Liver (tissue), 9 donors: Measurements from ENCODE around the gene CTXND1. TPM values are rescaled to one million over a fixed set of nuclear protein-coding genes. Genes with fewer than 3 reads are reported as not detected.
A peak's percentile ranks its signal among the peaks of the same experiment; 100 is the strongest.

ENCODE experiments used
- DNase-seq: peaks from one replicate; pipeline ENCODE4 v3.0.0-alpha.2; 2017; ENCODE audit warnings: low spot score
- H3K27ac ChIP-seq, 2 donors: one replicate each; pipeline ENCODE4 v1.7.0; 2013; ENCODE audit warnings: inconsistent platforms in 2 of 2, low read length in 2 of 2, control low read depth in 1 of 2, low read depth in 1 of 2, mild to moderate bottlenecking in 1 of 2
- H3K27me3 ChIP-seq, 4 donors: one replicate each; pipeline versions ENCODE4 v1.6.1 to v1.7.0; 2013; ENCODE audit warnings: low read length in 3 of 4, inconsistent platforms in 1 of 4, mild to moderate bottlenecking in 1 of 4, moderate library complexity in 1 of 4; ENCODE audit not compliant: control insufficient read depth in 4 of 4, insufficient read depth in 4 of 4
- H3K36me3 ChIP-seq, 4 donors: one replicate each; pipeline versions ENCODE4 v1.6.1 to v1.7.0; 2013; ENCODE audit warnings: low read length in 3 of 4, mild to moderate bottlenecking in 3 of 4, low read depth in 1 of 4, moderate library complexity in 1 of 4; ENCODE audit not compliant: control insufficient read depth in 4 of 4, insufficient read depth in 3 of 4
- H3K4me1 ChIP-seq, 4 donors: one replicate each; pipeline versions ENCODE4 v1.6.1 to v1.7.0; 2013; ENCODE audit warnings: low read length in 3 of 4, mild to moderate bottlenecking in 3 of 4, moderate library complexity in 1 of 4; ENCODE audit not compliant: control insufficient read depth in 4 of 4, insufficient read depth in 4 of 4
- H3K4me3 ChIP-seq, 3 donors: one replicate each; pipeline versions ENCODE4 v1.6.1 to v1.7.0; 2013; ENCODE audit warnings: low read length in 3 of 3, control low read depth in 1 of 3, low read depth in 1 of 3, mild to moderate bottlenecking in 1 of 3
- H3K9ac ChIP-seq, 2 donors: one replicate each; pipeline ENCODE4 v1.7.0; 2013; ENCODE audit warnings: low read length in 2 of 2, mild to moderate bottlenecking in 2 of 2, moderate library complexity in 2 of 2, control low read depth in 1 of 2, low read depth in 1 of 2
- H3K9me3 ChIP-seq, 4 donors: one replicate each; pipeline versions ENCODE4 v1.6.1 to v1.7.0; 2013; ENCODE audit warnings: low read length in 3 of 4; ENCODE audit not compliant: control insufficient read depth in 4 of 4
- FOXA1 ChIP-seq: IDR thresholded peaks from 2 replicates; pipeline ENCODE4 v1.6.1; 2016; ENCODE audit warnings: antibody characterized with exemption
- FOXA2 ChIP-seq: IDR thresholded peaks from 2 replicates; pipeline ENCODE4 v1.6.1; 2016; ENCODE audit warnings: antibody characterized with exemption
- GABPA ChIP-seq, 2 donors: IDR thresholded peaks in 1 of 2; conservative IDR thresholded peaks in 1 of 2; 2 replicates each; pipeline ENCODE4 v1.6.1; 2016; ENCODE audit warnings: antibody characterized with exemption in 2 of 2, mild to moderate bottlenecking in 1 of 2, moderate library complexity in 1 of 2
- HNF4A ChIP-seq, 2 donors: conservative IDR thresholded peaks; 2 replicates each; pipeline ENCODE4 v1.6.1; 2016; ENCODE audit warnings: antibody characterized with exemption in 2 of 2, mild to moderate bottlenecking in 2 of 2
- JUND ChIP-seq, 2 donors: IDR thresholded peaks; 2 replicates each; pipeline ENCODE4 v1.6.1; 2016; ENCODE audit warnings: antibody characterized with exemption in 2 of 2
- RAD21 ChIP-seq, 2 donors: IDR thresholded peaks; 2 replicates each; pipeline ENCODE4 v1.6.1; 2016; ENCODE audit warnings: antibody characterized with exemption in 2 of 2, mild to moderate bottlenecking in 2 of 2
- RXRA ChIP-seq, 2 donors: IDR thresholded peaks; 2 replicates each; pipeline ENCODE4 v1.6.1; 2017 to 2018; ENCODE audit warnings: antibody characterized with exemption in 2 of 2, mild to moderate bottlenecking in 1 of 2
- SP1 ChIP-seq: IDR thresholded peaks from 2 replicates; pipeline ENCODE4 v1.6.1; 2018; ENCODE audit warnings: antibody characterized with exemption, mild to moderate bottlenecking
- TAF1 ChIP-seq: conservative IDR thresholded peaks from 2 replicates; pipeline ENCODE4 v1.6.1; 2016; ENCODE audit warnings: antibody characterized with exemption, mild to moderate bottlenecking
- YY1 ChIP-seq: IDR thresholded peaks from 2 replicates; pipeline ENCODE4 v1.6.1; 2016; ENCODE audit warnings: antibody characterized with exemption, mild to moderate bottlenecking
- WGBS: extraction: QIAGEN DNeasy Blood & Tissue Kit; methylation state at CpG from one replicate; pipeline ENCODE4 v1.1.7; 2013; 5-methylcytosine and 5-hydroxymethylcytosine counted together
- polyA plus RNA-seq, 2 donors: library from polyadenylated mRNA; stranded (reverse) in 1 of 2; unstranded in 1 of 2; fragments of 200-250 nt in 1 of 2; fragments of >200 nt in 1 of 2; fragmentation: Nextera tagmentation in 1 of 2; extraction: Ambion mirVana in 1 of 2; gene quantifications; one replicate each; pipeline versions ENCODE4 v1.2.1 to v1.2.3, GENCODE V29; 2013 to 2015
- total RNA-seq, 2 donors: library from RNA; depleted of rRNA; stranded (reverse); fragments of >200 nt; gene quantifications; one replicate each; pipeline ENCODE4 v1.2.3, GENCODE V29; 2014
- TF ChIP-seq, protein P1 (sequence below): IDR thresholded peaks from 2 replicates; pipeline ENCODE4 v1.6.1; 2016; ENCODE audit warnings: antibody characterized with exemption
- TF ChIP-seq, protein P2 (sequence below): fragments of 150-350 bp; IDR thresholded peaks from 2 replicates; pipeline ENCODE4 v1.5.1; 2017; ENCODE audit warnings: improper control_type of control experiment, low read depth, low read length; ENCODE audit not compliant: missing input control
- TF ChIP-seq, protein P3 (sequence below): IDR thresholded peaks from 2 replicates; pipeline ENCODE4 v1.6.1; 2016; ENCODE audit warnings: antibody characterized with exemption, mild to moderate bottlenecking
- TF ChIP-seq, protein P4 (sequence below): IDR thresholded peaks from 2 replicates; pipeline ENCODE4 v1.6.1; 2016; ENCODE audit warnings: antibody characterized with exemption
- donor health status: healthy.
- donor health status: healthy.
- donor health status: healthy.
- donor health status: healthy.
- donor health status: healthy.

Gene CTXND1
- total and polyA plus RNA-seq, 4 donors, result 2.9 to 4.1 (median 3.1) TPM

DNA sequence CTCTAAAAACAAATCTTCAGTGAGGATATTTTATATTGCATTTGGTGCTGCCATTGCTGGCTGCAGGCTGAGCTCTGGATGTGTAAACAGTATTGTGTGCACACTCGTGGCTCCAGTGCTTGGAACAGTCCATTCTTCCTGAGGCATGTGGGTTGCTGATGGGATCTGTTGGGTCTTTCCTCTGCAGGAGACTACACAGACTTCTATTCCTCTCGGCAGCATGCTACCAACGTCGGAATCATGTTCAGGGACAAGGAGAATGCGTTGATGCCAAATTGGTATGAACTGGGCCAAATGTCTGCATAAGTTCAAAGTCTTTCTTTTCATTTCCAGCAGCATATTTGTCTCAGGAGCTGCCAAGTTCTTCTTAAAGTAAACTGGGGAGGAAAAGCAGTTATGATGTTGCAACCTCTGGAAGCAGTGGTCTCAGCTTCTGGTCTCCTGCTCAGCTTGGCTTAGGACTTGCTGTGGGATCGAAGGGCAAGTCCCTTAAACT is 89.9 kb downstream of the CTXND1 start:
- H3K36me3 ChIP-seq, result peaks cover 0 to 8% (median 3%) of the 10 kb centered on the region in 4 donors
- WGBS, result 31% methylated on average over 6 of the region's 6 CpGs
- no peaks in the 10 kb centered on the region for H3K9me3 ChIP-seq
- H3K27ac ChIP-seq, result peak overlapping the region; percentile 61 to 93
- H3K4me1 ChIP-seq, result peaks cover 32 to 66% (median 56%) of the 10 kb centered on the region in 4 donors
- H3K27me3 ChIP-seq, result no peaks in the 10 kb centered on the region
- TF ChIP-seq TAF1, result no peak
- peak in 1 of 2 donors; percentile 43 for TF ChIP-seq RXRA (IDR thresholded peaks at IDR 0.05)
- no peak for TF ChIP-seq GABPA (IDR thresholded peaks at IDR 0.05 in 1 of 2, conservative IDR thresholded peaks at IDR 0.05 in 1 of 2)
- TF ChIP-seq, protein P1, sequence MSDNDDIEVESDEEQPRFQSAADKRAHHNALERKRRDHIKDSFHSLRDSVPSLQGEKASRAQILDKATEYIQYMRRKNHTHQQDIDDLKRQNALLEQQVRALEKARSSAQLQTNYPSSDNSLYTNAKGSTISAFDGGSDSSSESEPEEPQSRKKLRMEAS, result peak; percentile 56
- TF ChIP-seq HNF4A (conservative IDR thresholded peaks at IDR 0.05), result peak; percentile 59 to 62
- TF ChIP-seq, protein P2, sequence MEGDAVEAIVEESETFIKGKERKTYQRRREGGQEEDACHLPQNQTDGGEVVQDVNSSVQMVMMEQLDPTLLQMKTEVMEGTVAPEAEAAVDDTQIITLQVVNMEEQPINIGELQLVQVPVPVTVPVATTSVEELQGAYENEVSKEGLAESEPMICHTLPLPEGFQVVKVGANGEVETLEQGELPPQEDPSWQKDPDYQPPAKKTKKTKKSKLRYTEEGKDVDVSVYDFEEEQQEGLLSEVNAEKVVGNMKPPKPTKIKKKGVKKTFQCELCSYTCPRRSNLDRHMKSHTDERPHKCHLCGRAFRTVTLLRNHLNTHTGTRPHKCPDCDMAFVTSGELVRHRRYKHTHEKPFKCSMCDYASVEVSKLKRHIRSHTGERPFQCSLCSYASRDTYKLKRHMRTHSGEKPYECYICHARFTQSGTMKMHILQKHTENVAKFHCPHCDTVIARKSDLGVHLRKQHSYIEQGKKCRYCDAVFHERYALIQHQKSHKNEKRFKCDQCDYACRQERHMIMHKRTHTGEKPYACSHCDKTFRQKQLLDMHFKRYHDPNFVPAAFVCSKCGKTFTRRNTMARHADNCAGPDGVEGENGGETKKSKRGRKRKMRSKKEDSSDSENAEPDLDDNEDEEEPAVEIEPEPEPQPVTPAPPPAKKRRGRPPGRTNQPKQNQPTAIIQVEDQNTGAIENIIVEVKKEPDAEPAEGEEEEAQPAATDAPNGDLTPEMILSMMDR, result no peak
- TF ChIP-seq YY1, result peak; percentile 82
- peak; percentile 7 to 20 for TF ChIP-seq RAD21 (IDR thresholded peaks at IDR 0.05)
- no peak overlapping the region for H3K4me3 ChIP-seq
- no peak for DNase-seq
- H3K9ac ChIP-seq, result no peak overlapping the region

DNA sequence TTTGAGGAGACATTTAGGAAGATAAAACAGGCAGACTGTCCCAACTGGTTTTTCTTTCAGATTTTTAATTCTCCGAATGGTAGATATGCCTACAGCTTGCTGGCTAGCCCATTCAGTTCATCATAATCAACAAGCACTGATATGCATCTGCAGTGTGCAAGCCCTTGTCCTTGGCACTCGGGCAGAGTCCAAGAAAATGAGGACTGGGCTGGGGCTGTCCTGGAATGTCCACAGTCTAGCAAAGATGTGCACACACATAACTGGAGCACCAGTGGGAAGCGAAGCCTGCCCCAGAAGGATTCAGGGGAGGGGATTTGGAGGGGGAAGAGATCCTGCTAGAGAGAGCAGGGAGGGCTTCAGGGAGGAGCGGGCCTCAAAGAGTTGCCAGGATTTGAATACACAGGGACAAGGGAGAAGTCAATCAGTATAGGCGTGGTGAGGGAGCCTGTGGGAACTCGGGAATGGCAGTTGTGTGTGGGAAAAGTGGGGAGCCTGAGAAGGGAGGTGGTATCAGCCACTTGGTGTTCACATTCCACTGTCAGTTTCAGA is 90.5 kb downstream of the CTXND1 start:
- peaks cover 38 to 71% (median 62%) of the 10 kb centered on the region in 4 donors for H3K4me1 ChIP-seq
- peak overlapping the region; percentile 61 to 93 for H3K27ac ChIP-seq
- DNase-seq, result no peak
- WGBS, result 64% methylated on average over 6 of the region's 6 CpGs
- H3K36me3 ChIP-seq, result peaks cover 0 to 8% (median 3%) of the 10 kb centered on the region in 4 donors
- H3K4me3 ChIP-seq, result no peak overlapping the region
- no peak overlapping the region for H3K9ac ChIP-seq
- H3K9me3 ChIP-seq, result no peaks in the 10 kb centered on the region
- no peaks in the 10 kb centered on the region for H3K27me3 ChIP-seq
- peak; percentile 18 to 37 for TF ChIP-seq HNF4A (conservative IDR thresholded peaks at IDR 0.05)
- no peak for TF ChIP-seq YY1

DNA sequence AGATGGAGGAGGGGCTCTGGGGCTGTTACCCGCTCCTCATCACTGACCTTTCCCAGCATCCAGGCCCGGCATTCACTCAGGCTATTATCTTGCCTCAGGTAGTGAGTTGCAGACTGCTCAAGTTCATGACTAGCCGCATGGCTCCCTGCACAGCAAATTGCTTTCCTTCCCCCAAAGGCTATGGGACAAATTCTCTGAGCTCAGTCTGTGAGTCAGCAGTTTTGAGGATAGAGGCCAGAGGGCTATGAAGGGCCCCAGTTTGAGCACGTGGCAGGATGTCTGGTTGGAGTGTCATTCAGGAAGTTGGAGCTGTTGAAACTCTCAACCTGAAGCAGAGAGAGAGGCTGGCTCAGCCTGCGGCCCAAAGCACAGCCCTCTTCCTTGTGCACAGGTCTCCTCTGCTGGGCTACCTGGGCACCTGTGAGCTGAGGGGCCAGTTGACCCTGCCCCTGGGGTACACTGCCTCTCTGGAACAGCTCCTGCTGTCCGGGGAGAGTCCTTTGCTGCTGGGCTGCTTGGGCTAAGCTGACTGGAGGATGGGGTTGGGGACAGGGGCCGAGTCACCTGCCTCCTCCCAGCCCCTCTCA is 91.3 kb downstream of the CTXND1 start:
- no peak overlapping the region for H3K4me3 ChIP-seq
- DNase-seq, result no peak
- TF ChIP-seq JUND (IDR thresholded peaks at IDR 0.05), result peak in 1 of 2 donors; percentile 40
- peak; percentile 47 to 62 for TF ChIP-seq RAD21 (IDR thresholded peaks at IDR 0.05)
- peak; percentile 79 for TF ChIP-seq SP1
- TF ChIP-seq, protein P2, result no peak
- no peak for TF ChIP-seq FOXA1
- TF ChIP-seq RXRA (IDR thresholded peaks at IDR 0.05), result peak; percentile 77 to 91
- TF ChIP-seq FOXA2, result no peak
- no peak for TF ChIP-seq TAF1
- TF ChIP-seq, protein P3, sequence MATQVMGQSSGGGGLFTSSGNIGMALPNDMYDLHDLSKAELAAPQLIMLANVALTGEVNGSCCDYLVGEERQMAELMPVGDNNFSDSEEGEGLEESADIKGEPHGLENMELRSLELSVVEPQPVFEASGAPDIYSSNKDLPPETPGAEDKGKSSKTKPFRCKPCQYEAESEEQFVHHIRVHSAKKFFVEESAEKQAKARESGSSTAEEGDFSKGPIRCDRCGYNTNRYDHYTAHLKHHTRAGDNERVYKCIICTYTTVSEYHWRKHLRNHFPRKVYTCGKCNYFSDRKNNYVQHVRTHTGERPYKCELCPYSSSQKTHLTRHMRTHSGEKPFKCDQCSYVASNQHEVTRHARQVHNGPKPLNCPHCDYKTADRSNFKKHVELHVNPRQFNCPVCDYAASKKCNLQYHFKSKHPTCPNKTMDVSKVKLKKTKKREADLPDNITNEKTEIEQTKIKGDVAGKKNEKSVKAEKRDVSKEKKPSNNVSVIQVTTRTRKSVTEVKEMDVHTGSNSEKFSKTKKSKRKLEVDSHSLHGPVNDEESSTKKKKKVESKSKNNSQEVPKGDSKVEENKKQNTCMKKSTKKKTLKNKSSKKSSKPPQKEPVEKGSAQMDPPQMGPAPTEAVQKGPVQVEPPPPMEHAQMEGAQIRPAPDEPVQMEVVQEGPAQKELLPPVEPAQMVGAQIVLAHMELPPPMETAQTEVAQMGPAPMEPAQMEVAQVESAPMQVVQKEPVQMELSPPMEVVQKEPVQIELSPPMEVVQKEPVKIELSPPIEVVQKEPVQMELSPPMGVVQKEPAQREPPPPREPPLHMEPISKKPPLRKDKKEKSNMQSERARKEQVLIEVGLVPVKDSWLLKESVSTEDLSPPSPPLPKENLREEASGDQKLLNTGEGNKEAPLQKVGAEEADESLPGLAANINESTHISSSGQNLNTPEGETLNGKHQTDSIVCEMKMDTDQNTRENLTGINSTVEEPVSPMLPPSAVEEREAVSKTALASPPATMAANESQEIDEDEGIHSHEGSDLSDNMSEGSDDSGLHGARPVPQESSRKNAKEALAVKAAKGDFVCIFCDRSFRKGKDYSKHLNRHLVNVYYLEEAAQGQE, result peak; percentile 74
- peak in 1 of 2 donors; percentile 60 for TF ChIP-seq GABPA (IDR thresholded peaks at IDR 0.05 in 1 of 2, conservative IDR thresholded peaks at IDR 0.05 in 1 of 2)
- TF ChIP-seq, protein P1, result peak; percentile 96
- peak; percentile 78 for TF ChIP-seq YY1
- TF ChIP-seq, protein P4, sequence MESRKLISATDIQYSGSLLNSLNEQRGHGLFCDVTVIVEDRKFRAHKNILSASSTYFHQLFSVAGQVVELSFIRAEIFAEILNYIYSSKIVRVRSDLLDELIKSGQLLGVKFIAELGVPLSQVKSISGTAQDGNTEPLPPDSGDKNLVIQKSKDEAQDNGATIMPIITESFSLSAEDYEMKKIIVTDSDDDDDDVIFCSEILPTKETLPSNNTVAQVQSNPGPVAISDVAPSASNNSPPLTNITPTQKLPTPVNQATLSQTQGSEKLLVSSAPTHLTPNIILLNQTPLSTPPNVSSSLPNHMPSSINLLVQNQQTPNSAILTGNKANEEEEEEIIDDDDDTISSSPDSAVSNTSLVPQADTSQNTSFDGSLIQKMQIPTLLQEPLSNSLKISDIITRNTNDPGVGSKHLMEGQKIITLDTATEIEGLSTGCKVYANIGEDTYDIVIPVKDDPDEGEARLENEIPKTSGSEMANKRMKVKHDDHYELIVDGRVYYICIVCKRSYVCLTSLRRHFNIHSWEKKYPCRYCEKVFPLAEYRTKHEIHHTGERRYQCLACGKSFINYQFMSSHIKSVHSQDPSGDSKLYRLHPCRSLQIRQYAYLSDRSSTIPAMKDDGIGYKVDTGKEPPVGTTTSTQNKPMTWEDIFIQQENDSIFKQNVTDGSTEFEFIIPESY, result no peak
- TF ChIP-seq HNF4A (conservative IDR thresholded peaks at IDR 0.05), result peak; percentile 58 to 81

More for the DNA sequence above, 91.3 kb downstream of the CTXND1 start:
- H3K36me3 ChIP-seq, result peaks cover 0 to 8% (median 3%) of the 10 kb centered on the region in 4 donors
- H3K9ac ChIP-seq, result no peak overlapping the region
- no peaks in the 10 kb centered on the region for H3K27me3 ChIP-seq
- H3K9me3 ChIP-seq, result no peaks in the 10 kb centered on the region
- peak overlapping the region; percentile 61 to 93 for H3K27ac ChIP-seq
- H3K4me1 ChIP-seq, result peaks cover 43 to 78% (median 66%) of the 10 kb centered on the region in 4 donors
- WGBS, result 47% methylated on average over 7 of the region's 7 CpGs
